ENCODE data around the gene SLC6A16.
"Not testable (repeated sequence)": the region's sequence is repeated elsewhere in the genome, so short reads cannot be mapped to it uniquely, and the experiment has no call there.

Gene SLC6A16

GRCh38 chr19:49324801-49325576, at the start of gene SLC6A16:
Gene SLC6A16 (minus strand): TSS chr19:49325191. CDS start chr19:49311347, 13,844 bp downstream.
- DNase-seq = no peak

GRCh38 chr19:49373174-49373573, 48.2 kb upstream of the SLC6A16 start:
- DNase-seq = not testable (repeated sequence)

- no peak for DNase-seq
These were observed 46.2 kb upstream of the SLC6A16 start for GRCh38 chr19:49371184-49371583.

GRCh38 chr19:49368711-49369358, 43.8 kb upstream of the SLC6A16 start:
- no peak for DNase-seq

GRCh38 chr19:49366110-49366509, 41.1 kb upstream of the SLC6A16 start:
- DNase-seq = no peak

GRCh38 chr19:49364083-49364737, 39.2 kb upstream of the SLC6A16 start:
- no peak for DNase-seq

GRCh38 chr19:49363268-49364082, 38.5 kb upstream of the SLC6A16 start, which contains the start of gene DKKL1:
Gene DKKL1 (plus strand): TSS chr19:49363877. CDS start chr19:49363999, 122 bp downstream.
- peak; percentile 80 for DNase-seq

GRCh38 chr19:49362929-49363267, 37.9 kb upstream of the SLC6A16 start:
- peak; percentile 46 for DNase-seq

- DNase-seq = peak; percentile 37
These were observed 37.3 kb upstream of the SLC6A16 start, which contains the start of gene TEAD2 for GRCh38 chr19:49362048-49362928. Gene TEAD2 (minus strand): TSS chr19:49362416. CDS start chr19:49360075, 2,341 bp downstream.

GRCh38 chr19:49361438-49362047, 36.6 kb upstream of the SLC6A16 start:
- DNase-seq = no peak

GRCh38 chr19:49359851-49360820, 35.1 kb upstream of the SLC6A16 start:
- DNase-seq = no peak

GRCh38 chr19:49357186-49357585, 32.2 kb upstream of the SLC6A16 start:
- DNase-seq = no peak

GRCh38 chr19:49356382-49356781, 31.4 kb upstream of the SLC6A16 start:
- DNase-seq = no peak

GRCh38 chr19:49355909-49356353, 30.9 kb upstream of the SLC6A16 start:
- DNase-seq = no peak

- DNase-seq = no peak
These were observed 24.6 kb upstream of the SLC6A16 start for GRCh38 chr19:49349567-49349966.

- DNase-seq = no peak
These were observed 23.6 kb upstream of the SLC6A16 start for GRCh38 chr19:49348305-49349189.

- no peak for DNase-seq
These were observed 22.8 kb upstream of the SLC6A16 start for GRCh38 chr19:49347835-49348234.

GRCh38 chr19:49347191-49347590, 22.2 kb upstream of the SLC6A16 start:
- DNase-seq = no peak
